ENCODE data around the gene SSR4. TPM values are rescaled to one million over a fixed set of nuclear protein-coding genes. Genes with fewer than 3 reads are reported as not detected.

The SSR4 gene
- total and polyA plus RNA-seq, 4 donors: 125 to 459 (median 304) TPM

- no peak for TF ChIP-seq EGR1 (IDR thresholded peaks at IDR 0.05; ENCODE audit: low read depth in 2 of 2)
- TF ChIP-seq FOXA2 (IDR thresholded peaks at IDR 0.05): no peak
- no peak for TF ChIP-seq HNF4A (conservative IDR thresholded peaks at IDR 0.05)
- Histone ChIP-seq H3K9ac (ENCODE audit: low read depth in 1 of 2, low read length in 2 of 2) (no peak overlapping the region), H3K4me1 (ENCODE audit: control insufficient read depth in 4 of 4, insufficient read depth in 4 of 4, low read length in 3 of 4) (no peaks in the 10 kb centered on the region), H3K4me3 (ENCODE audit: low read depth in 1 of 3, low read length in 3 of 3) (no peak overlapping the region), H3K27ac (ENCODE audit: low read depth in 1 of 2, low read length in 2 of 2) (no peak overlapping the region), H3K27me3 (ENCODE audit: control insufficient read depth in 4 of 4, insufficient read depth in 4 of 4, low read length in 3 of 4) (no peaks in the 10 kb centered on the region), H3K36me3 (ENCODE audit: control insufficient read depth in 4 of 4, insufficient read depth in 3 of 4, low read depth in 1 of 4, low read length in 3 of 4) (no peaks in the 10 kb centered on the region), H3K9me3 (ENCODE audit: control insufficient read depth in 4 of 4, low read length in 3 of 4) (no peaks in the 10 kb centered on the region)
- WGBS: 95% methylated on average over 34 of the region's 34 CpGs
- no peak for DNase-seq (ENCODE audit: low spot score)
Measured at GRCh38 chrX:153804100-153804595, 9.7 kb downstream of the SSR4 start.

GRCh38 chrX:153804621-153805020 is 10.2 kb downstream of the SSR4 start:
- WGBS: 93% methylated on average over 25 of the region's 25 CpGs
- no peaks in the 10 kb centered on the region for H3K36me3 ChIP-seq (ENCODE audit: control insufficient read depth in 4 of 4, insufficient read depth in 3 of 4, low read depth in 1 of 4, low read length in 3 of 4)
- TF ChIP-seq EGR1 (IDR thresholded peaks at IDR 0.05; ENCODE audit: low read depth in 2 of 2): no peak
- no peak for TF ChIP-seq YY1 (IDR thresholded peaks at IDR 0.05)
- no peak for TF ChIP-seq NR2F2 (IDR thresholded peaks at IDR 0.05)
- no peak for TF ChIP-seq FOXA1 (IDR thresholded peaks at IDR 0.05)
- no peak overlapping the region for H3K9ac ChIP-seq (ENCODE audit: low read depth in 1 of 2, low read length in 2 of 2)
- H3K4me3 ChIP-seq (ENCODE audit: low read depth in 1 of 3, low read length in 3 of 3): no peak overlapping the region
- H3K9me3 ChIP-seq (ENCODE audit: control insufficient read depth in 4 of 4, low read length in 3 of 4): no peaks in the 10 kb centered on the region
- no peak overlapping the region for H3K27ac ChIP-seq (ENCODE audit: low read depth in 1 of 2, low read length in 2 of 2)
- no peaks in the 10 kb centered on the region for H3K4me1 ChIP-seq (ENCODE audit: control insufficient read depth in 4 of 4, insufficient read depth in 4 of 4, low read length in 3 of 4)
- H3K27me3 ChIP-seq (ENCODE audit: control insufficient read depth in 4 of 4, insufficient read depth in 4 of 4, low read length in 3 of 4): no peaks in the 10 kb centered on the region
- no peak for DNase-seq (ENCODE audit: low spot score)

- Histone ChIP-seq H3K36me3 (ENCODE audit: control insufficient read depth in 4 of 4, insufficient read depth in 3 of 4, low read depth in 1 of 4, low read length in 3 of 4) (no peaks in the 10 kb centered on the region), H3K4me3 (ENCODE audit: low read depth in 1 of 3, low read length in 3 of 3) (no peak overlapping the region), H3K9me3 (ENCODE audit: control insufficient read depth in 4 of 4, low read length in 3 of 4) (no peaks in the 10 kb centered on the region), H3K4me1 (ENCODE audit: control insufficient read depth in 4 of 4, insufficient read depth in 4 of 4, low read length in 3 of 4) (no peaks in the 10 kb centered on the region), H3K27me3 (ENCODE audit: control insufficient read depth in 4 of 4, insufficient read depth in 4 of 4, low read length in 3 of 4) (no peaks in the 10 kb centered on the region), H3K9ac (ENCODE audit: low read depth in 1 of 2, low read length in 2 of 2) (no peak overlapping the region), H3K27ac (ENCODE audit: low read depth in 1 of 2, low read length in 2 of 2) (no peak overlapping the region)
- no peak for DNase-seq (ENCODE audit: low spot score)
- TF ChIP-seq FOXA2 (IDR thresholded peaks at IDR 0.05) (no peak), GABPA (IDR thresholded peaks at IDR 0.05 in 1 of 2, conservative IDR thresholded peaks at IDR 0.05 in 1 of 2) (no peak), ATF3 (IDR thresholded peaks at IDR 0.05) (no peak), JUND (IDR thresholded peaks at IDR 0.05) (no peak), TAF1 (conservative IDR thresholded peaks at IDR 0.05) (no peak), RXRA (IDR thresholded peaks at IDR 0.05) (no peak), YY1 (IDR thresholded peaks at IDR 0.05) (no peak), REST (IDR thresholded peaks at IDR 0.05) (no peak), SP1 (IDR thresholded peaks at IDR 0.05) (no peak), MAX (IDR thresholded peaks at IDR 0.05) (no peak), EGR1 (IDR thresholded peaks at IDR 0.05; ENCODE audit: low read depth in 2 of 2) (no peak)
- 86% methylated on average over 13 of the region's 13 CpGs for WGBS
Measured at GRCh38 chrX:153805436-153805835, 11.0 kb downstream of the SSR4 start.

Data from liver (tissue), 9 donors.